Osteocyte (in vitro differentiated cells): Measurements from ENCODE around the gene PHC1. TPM values are rescaled to one million over a fixed set of nuclear protein-coding genes. Genes with fewer than 3 reads are reported as not detected.
"Not testable (repeated sequence)": the region's sequence is repeated elsewhere in the genome, so short reads cannot be mapped to it uniquely, and the experiment has no call there.

Experiments
- DNase-seq: peaks from one replicate; pipeline ENCODE4 v3.0.0; 2021; ENCODE audit warnings: mixed read lengths; ENCODE audit not compliant: unreplicated experiment; ENCODE audit errors: extremely low spot score
- H3K27ac Mint-ChIP-seq: one replicate; pipeline ENCODE4 v1.8.0; 2021; ENCODE audit warnings: mild to moderate bottlenecking, mixed read lengths; ENCODE audit not compliant: unreplicated experiment
- H3K27me3 Mint-ChIP-seq: one replicate; pipeline ENCODE4 v1.8.0; 2021; ENCODE audit warnings: mixed read lengths; ENCODE audit not compliant: unreplicated experiment
- H3K36me3 Mint-ChIP-seq: one replicate; pipeline ENCODE4 v1.8.0; 2021; ENCODE audit warnings: mixed read lengths; ENCODE audit not compliant: unreplicated experiment
- H3K4me1 Mint-ChIP-seq: one replicate; pipeline ENCODE4 v1.8.0; 2021; ENCODE audit warnings: mixed read lengths; ENCODE audit not compliant: unreplicated experiment
- H3K4me3 Mint-ChIP-seq: one replicate; pipeline ENCODE4 v1.8.0; 2021; ENCODE audit warnings: mild to moderate bottlenecking, moderate library complexity, mixed read lengths; ENCODE audit not compliant: unreplicated experiment
- H3K9me3 Mint-ChIP-seq: one replicate; pipeline ENCODE4 v1.8.0; 2021; ENCODE audit warnings: mixed read lengths; ENCODE audit not compliant: unreplicated experiment
- CTCF ChIP-seq: fragments of 200-600 bp; sonication (generic); IDR thresholded peaks from 2 replicates; pipeline ENCODE4 v1.5.0; 2021; ENCODE audit warnings: antibody characterized with exemption, mild to moderate bottlenecking, moderate library complexity
- total RNA-seq: library from RNA; stranded (reverse); gene quantifications from 2 replicates; pipeline ENCODE4 v1.2.1, GENCODE V29; 2021

PHC1 gene
- total RNA-seq, 1 donor from 2014 or later = 47.0 TPM

DNA sequence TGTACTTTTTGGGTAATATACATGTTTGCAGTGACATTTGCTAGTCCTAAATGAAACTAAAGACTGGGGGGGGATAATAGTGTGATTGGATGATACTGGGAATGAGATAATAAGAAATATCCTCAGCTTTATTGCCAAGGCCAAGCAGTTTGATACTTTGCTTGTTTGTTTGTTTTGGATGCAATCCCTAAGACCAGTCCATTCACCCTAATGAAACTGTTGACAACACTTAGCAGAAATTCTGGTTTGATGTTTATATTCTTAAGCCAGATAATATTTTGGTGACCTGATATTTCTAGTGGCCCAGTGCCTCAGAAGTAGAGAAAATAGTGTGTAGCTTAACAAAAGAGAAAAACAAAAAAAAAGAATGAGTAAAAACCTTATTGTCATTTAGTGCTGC, 1.8 kb downstream of the PHC1 start:
- H3K4me1 Mint-ChIP-seq = peaks cover 17% of the 10 kb centered on the region
- peaks cover 9% of the 10 kb centered on the region for H3K36me3 Mint-ChIP-seq
- no peak overlapping the region for H3K27ac Mint-ChIP-seq
- no peak for TF ChIP-seq CTCF
- no peak overlapping the region for H3K4me3 Mint-ChIP-seq
- no peaks in the 10 kb centered on the region for H3K9me3 Mint-ChIP-seq
- DNase-seq = no peak
- no peaks in the 10 kb centered on the region for H3K27me3 Mint-ChIP-seq

GRCh38 chr12:8917031-8917430, 2.7 kb downstream of the PHC1 start:
- H3K27ac Mint-ChIP-seq = no peak overlapping the region
- no peak for DNase-seq
- H3K4me3 Mint-ChIP-seq = no peak overlapping the region
- H3K27me3 Mint-ChIP-seq = no peaks in the 10 kb centered on the region
- peaks cover 17% of the 10 kb centered on the region for H3K4me1 Mint-ChIP-seq
- H3K9me3 Mint-ChIP-seq = no peaks in the 10 kb centered on the region
- peaks cover 15% of the 10 kb centered on the region for H3K36me3 Mint-ChIP-seq
- no peak for TF ChIP-seq CTCF

- H3K36me3 Mint-ChIP-seq = peaks cover 20% of the 10 kb centered on the region
- no peak for DNase-seq
- no peak for TF ChIP-seq CTCF
- no peaks in the 10 kb centered on the region for H3K27me3 Mint-ChIP-seq
- no peak overlapping the region for H3K27ac Mint-ChIP-seq
- no peaks in the 10 kb centered on the region for H3K9me3 Mint-ChIP-seq
- no peak overlapping the region for H3K4me3 Mint-ChIP-seq
- peaks cover 13% of the 10 kb centered on the region for H3K4me1 Mint-ChIP-seq
These were observed 3.4 kb downstream of the PHC1 start for GRCh38 chr12:8917751-8918150.

GRCh38 chr12:8919643-8920042, 5.3 kb downstream of the PHC1 start:
- not testable (repeated sequence) for DNase-seq, H3K9me3 Mint-ChIP-seq, H3K4me3 Mint-ChIP-seq, H3K4me1 Mint-ChIP-seq, H3K27me3 Mint-ChIP-seq, H3K27ac Mint-ChIP-seq
- peaks cover 24% of the 10 kb centered on the region for H3K36me3 Mint-ChIP-seq

DNA sequence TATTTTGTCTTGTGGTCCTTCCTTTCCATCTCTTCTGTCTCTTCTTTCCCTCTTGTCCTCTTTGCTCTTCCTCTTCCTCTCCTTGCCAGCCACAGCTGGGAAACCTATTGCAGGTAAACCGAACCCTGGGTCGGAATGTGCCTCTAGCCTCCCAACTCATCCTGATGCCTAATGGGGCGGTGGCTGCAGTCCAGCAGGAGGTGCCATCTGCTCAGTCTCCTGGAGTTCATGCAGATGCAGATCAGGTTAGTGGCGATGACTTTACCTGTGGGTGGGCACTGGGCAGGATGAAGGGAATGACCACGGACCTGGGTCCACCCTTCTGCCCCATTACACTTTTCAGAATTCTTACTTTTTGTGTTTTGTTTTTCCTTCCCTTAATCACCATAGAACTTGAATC, 8.2 kb downstream of the PHC1 start:
- no peak overlapping the region for H3K27ac Mint-ChIP-seq
- no peaks in the 10 kb centered on the region for H3K9me3 Mint-ChIP-seq
- H3K27me3 Mint-ChIP-seq = no peaks in the 10 kb centered on the region
- no peaks in the 10 kb centered on the region for H3K4me1 Mint-ChIP-seq
- no peak for TF ChIP-seq CTCF
- H3K36me3 Mint-ChIP-seq = peaks cover 24% of the 10 kb centered on the region
- no peak for DNase-seq
- H3K4me3 Mint-ChIP-seq = no peak overlapping the region

- H3K27ac Mint-ChIP-seq, H3K27me3 Mint-ChIP-seq, DNase-seq, H3K4me1 Mint-ChIP-seq, H3K4me3 Mint-ChIP-seq, H3K9me3 Mint-ChIP-seq: not testable (repeated sequence)
- H3K36me3 Mint-ChIP-seq = peaks cover 24% of the 10 kb centered on the region
These were observed 16.5 kb downstream of the PHC1 start for GRCh38 chr12:8930655-8931323.

DNA sequence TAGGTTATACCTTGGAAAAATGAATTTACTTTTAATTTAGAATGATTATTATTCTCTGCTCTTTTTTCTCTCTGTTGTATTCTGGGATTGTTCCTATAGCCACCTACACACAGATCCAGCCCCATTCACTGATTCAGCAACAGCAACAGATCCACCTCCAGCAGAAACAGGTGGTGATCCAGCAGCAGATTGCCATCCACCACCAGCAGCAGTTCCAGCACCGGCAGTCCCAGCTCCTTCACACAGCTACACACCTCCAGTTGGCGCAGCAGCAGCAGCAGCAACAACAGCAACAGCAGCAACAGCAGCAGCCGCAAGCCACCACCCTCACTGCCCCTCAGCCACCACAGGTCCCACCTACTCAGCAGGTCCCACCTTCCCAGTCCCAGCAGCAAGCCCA, 18.2 kb downstream of the PHC1 start:
- H3K27ac Mint-ChIP-seq, H3K4me1 Mint-ChIP-seq, H3K9me3 Mint-ChIP-seq, DNase-seq, H3K4me3 Mint-ChIP-seq, H3K27me3 Mint-ChIP-seq: not testable (repeated sequence)
- H3K36me3 Mint-ChIP-seq = peaks cover 36% of the 10 kb centered on the region

GRCh38 chr12:8934080-8934479, 19.8 kb downstream of the PHC1 start:
- H3K27me3 Mint-ChIP-seq, H3K9me3 Mint-ChIP-seq, H3K4me3 Mint-ChIP-seq, DNase-seq, H3K27ac Mint-ChIP-seq, H3K4me1 Mint-ChIP-seq: not testable (repeated sequence)
- H3K36me3 Mint-ChIP-seq = peaks cover 39% of the 10 kb centered on the region
